Measurements from ENCODE around the gene KREMEN1.

DNA sequence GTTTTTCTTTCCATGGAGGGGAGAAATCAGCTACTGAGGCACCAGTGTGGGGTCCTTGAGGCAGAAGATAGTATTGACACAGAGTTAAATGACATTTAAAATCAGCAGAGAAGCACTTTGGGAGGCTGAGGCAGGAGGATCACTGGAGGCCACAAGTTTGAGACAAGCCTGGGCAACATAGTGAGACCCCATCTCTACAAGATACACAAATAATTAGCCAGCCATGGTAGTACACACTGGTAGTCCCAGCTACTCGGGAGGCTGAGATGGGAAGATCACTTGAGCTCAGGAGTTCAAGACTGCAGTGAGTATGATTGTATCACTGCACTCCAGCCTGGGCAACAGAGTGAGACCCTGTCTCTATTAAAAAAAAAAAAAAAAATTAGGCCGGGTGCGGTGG, 38.1 kb downstream of the KREMEN1 start:
- no peak for TF ChIP-seq POLR2AphosphoS5 (IDR thresholded peaks at IDR 0.05; ENCODE audit: borderline replicate concordance, low read depth, low read length)
- TF ChIP-seq EZH2 (IDR thresholded peaks at IDR 0.05): no peak
- TF ChIP-seq FOXP2 (optimal IDR thresholded peaks at IDR 0.05; ENCODE audit: control extremely low read depth, extremely low read length, insufficient read depth): no peak

All from SK-N-MC (cell line).